Neural cell (in vitro differentiated cells): ENCODE measurements around the gene CAMK1D.

ENCODE experiments used
- EP300 ChIP-seq: fragments of 450-650 bp; conservative IDR thresholded peaks from 2 replicates; pipeline ENCODE4 v1.6.1; 2014; ENCODE audit warnings: antibody characterized with exemption, mild to moderate bottlenecking, moderate library complexity; ENCODE audit not compliant: poor library complexity, severe bottlenecking
- EZH2 ChIP-seq: fragments of 200-600, 300-800 bp; shearing (Covaris generic), sonication (generic); IDR thresholded peaks from 2 replicates; pipeline ENCODE4 v1.6.1; 2014; ENCODE audit warnings: antibody characterized with exemption, low read length, borderline replicate concordance, mild to moderate bottlenecking; ENCODE audit not compliant: insufficient read depth, poor library complexity, severe bottlenecking
- POLR2AphosphoS5 ChIP-seq: IDR thresholded peaks from 2 replicates; pipeline ENCODE4 v1.6.1; 2012
- RAD21 ChIP-seq: fragments of 450-650 bp; conservative IDR thresholded peaks from 2 replicates; pipeline ENCODE4 v1.6.1; 2014; ENCODE audit warnings: antibody characterized with exemption, mild to moderate bottlenecking, moderate library complexity
- SMC3 ChIP-seq: fragments of 450-650 bp; conservative IDR thresholded peaks from 2 replicates; pipeline ENCODE4 v1.6.1; 2014; ENCODE audit warnings: antibody characterized with exemption, mild to moderate bottlenecking, moderate library complexity; ENCODE audit not compliant: poor library complexity
- TF ChIP-seq, protein P1 (sequence below): fragments of 450-650 bp; IDR thresholded peaks from 2 replicates; pipeline ENCODE4 v1.5.1; 2014; ENCODE audit warnings: antibody characterized with exemption, mild to moderate bottlenecking, moderate library complexity; ENCODE audit not compliant: poor library complexity, severe bottlenecking
- TF ChIP-seq, protein P2 (sequence below): IDR thresholded peaks from 2 replicates; pipeline ENCODE4 v1.6.1; 2012; ENCODE audit warnings: borderline replicate concordance

DNA sequence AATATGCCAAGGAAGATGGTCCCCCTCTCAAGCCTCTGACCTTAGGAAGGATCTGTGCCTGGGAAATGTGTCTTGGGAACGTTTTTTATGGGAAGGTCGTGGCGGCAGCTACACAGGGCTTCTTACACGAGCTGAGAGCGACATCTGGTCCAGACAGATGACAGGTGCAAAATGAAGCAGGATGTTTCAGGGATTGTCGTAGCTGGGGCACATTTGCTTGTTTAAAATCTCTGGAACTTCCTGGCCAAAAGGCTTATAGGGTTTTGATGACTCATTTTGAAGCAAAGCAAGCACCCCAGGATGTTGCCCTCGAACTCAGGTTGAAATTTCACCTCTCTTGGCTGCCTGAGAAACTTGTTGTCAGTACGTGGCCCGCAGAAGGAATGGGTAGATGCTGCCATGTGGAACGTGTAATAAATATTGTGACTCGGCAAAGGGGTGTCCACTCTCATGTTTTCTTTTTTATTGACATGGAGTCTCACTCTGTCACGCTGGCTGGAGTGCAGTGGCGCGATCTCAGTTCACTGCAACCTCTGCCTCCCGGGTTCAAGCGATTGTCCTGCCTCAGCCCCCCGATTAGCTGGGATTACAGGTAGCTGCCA is 117.5 kb downstream of the CAMK1D start:
- TF ChIP-seq, protein P1, sequence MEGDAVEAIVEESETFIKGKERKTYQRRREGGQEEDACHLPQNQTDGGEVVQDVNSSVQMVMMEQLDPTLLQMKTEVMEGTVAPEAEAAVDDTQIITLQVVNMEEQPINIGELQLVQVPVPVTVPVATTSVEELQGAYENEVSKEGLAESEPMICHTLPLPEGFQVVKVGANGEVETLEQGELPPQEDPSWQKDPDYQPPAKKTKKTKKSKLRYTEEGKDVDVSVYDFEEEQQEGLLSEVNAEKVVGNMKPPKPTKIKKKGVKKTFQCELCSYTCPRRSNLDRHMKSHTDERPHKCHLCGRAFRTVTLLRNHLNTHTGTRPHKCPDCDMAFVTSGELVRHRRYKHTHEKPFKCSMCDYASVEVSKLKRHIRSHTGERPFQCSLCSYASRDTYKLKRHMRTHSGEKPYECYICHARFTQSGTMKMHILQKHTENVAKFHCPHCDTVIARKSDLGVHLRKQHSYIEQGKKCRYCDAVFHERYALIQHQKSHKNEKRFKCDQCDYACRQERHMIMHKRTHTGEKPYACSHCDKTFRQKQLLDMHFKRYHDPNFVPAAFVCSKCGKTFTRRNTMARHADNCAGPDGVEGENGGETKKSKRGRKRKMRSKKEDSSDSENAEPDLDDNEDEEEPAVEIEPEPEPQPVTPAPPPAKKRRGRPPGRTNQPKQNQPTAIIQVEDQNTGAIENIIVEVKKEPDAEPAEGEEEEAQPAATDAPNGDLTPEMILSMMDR = no peak
- TF ChIP-seq EP300 (no peak), POLR2AphosphoS5 (no peak), SMC3 (no peak), EZH2 (no peak), RAD21 (no peak)
- TF ChIP-seq, protein P2, sequence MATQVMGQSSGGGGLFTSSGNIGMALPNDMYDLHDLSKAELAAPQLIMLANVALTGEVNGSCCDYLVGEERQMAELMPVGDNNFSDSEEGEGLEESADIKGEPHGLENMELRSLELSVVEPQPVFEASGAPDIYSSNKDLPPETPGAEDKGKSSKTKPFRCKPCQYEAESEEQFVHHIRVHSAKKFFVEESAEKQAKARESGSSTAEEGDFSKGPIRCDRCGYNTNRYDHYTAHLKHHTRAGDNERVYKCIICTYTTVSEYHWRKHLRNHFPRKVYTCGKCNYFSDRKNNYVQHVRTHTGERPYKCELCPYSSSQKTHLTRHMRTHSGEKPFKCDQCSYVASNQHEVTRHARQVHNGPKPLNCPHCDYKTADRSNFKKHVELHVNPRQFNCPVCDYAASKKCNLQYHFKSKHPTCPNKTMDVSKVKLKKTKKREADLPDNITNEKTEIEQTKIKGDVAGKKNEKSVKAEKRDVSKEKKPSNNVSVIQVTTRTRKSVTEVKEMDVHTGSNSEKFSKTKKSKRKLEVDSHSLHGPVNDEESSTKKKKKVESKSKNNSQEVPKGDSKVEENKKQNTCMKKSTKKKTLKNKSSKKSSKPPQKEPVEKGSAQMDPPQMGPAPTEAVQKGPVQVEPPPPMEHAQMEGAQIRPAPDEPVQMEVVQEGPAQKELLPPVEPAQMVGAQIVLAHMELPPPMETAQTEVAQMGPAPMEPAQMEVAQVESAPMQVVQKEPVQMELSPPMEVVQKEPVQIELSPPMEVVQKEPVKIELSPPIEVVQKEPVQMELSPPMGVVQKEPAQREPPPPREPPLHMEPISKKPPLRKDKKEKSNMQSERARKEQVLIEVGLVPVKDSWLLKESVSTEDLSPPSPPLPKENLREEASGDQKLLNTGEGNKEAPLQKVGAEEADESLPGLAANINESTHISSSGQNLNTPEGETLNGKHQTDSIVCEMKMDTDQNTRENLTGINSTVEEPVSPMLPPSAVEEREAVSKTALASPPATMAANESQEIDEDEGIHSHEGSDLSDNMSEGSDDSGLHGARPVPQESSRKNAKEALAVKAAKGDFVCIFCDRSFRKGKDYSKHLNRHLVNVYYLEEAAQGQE = no peak
